ENCODE measurements around the gene NRG2.
A peak's percentile ranks its signal among the peaks of the same experiment; 100 is the strongest.

NRG2 gene

GRCh38 chr5:139960723-139961383 is 82.2 kb downstream of the NRG2 start:
- no peak for TF ChIP-seq CTCF (conservative IDR thresholded peaks at IDR 0.05; ENCODE audit: control insufficient read depth, insufficient read depth, low read depth, low read length)
- H3K4me3 ChIP-seq (ENCODE audit: control insufficient read depth, low read depth, low read length), result no peak overlapping the region
- no peak for DNase-seq (ENCODE audit: low read depth)

GRCh38 chr5:139958432-139959148 is 84.5 kb downstream of the NRG2 start:
- no peak for DNase-seq (ENCODE audit: low read depth)
- H3K4me3 ChIP-seq (ENCODE audit: control insufficient read depth, low read depth, low read length), result no peak overlapping the region

GRCh38 chr5:139956342-139956741 is 86.8 kb downstream of the NRG2 start:
- no peak for TF ChIP-seq CTCF (conservative IDR thresholded peaks at IDR 0.05; ENCODE audit: control insufficient read depth, insufficient read depth, low read depth, low read length)
- H3K4me3 ChIP-seq (ENCODE audit: control insufficient read depth, low read depth, low read length), result no peak overlapping the region
- no peak for DNase-seq (ENCODE audit: low read depth)

More at GRCh38 chr5:139958432-139959148, 84.5 kb downstream of the NRG2 start:
- no peak for TF ChIP-seq CTCF (conservative IDR thresholded peaks at IDR 0.05; ENCODE audit: control insufficient read depth, insufficient read depth, low read depth, low read length)

- no peak overlapping the region for H3K4me3 ChIP-seq (ENCODE audit: control insufficient read depth, low read depth, low read length)
- no peak for DNase-seq (ENCODE audit: low read depth)
- TF ChIP-seq CTCF (conservative IDR thresholded peaks at IDR 0.05; ENCODE audit: control insufficient read depth, insufficient read depth, low read depth, low read length), result no peak
Observed at GRCh38 chr5:139955616-139956273, 87.4 kb downstream of the NRG2 start.

- TF ChIP-seq CTCF (conservative IDR thresholded peaks at IDR 0.05; ENCODE audit: control insufficient read depth, insufficient read depth, low read depth, low read length), result no peak
- no peak overlapping the region for H3K4me3 ChIP-seq (ENCODE audit: control insufficient read depth, low read depth, low read length)
- no peak for DNase-seq (ENCODE audit: low read depth)
Observed at GRCh38 chr5:139955053-139955605, 88.0 kb downstream of the NRG2 start.

GRCh38 chr5:139954462-139954861 is 88.6 kb downstream of the NRG2 start:
- no peak for TF ChIP-seq CTCF (conservative IDR thresholded peaks at IDR 0.05; ENCODE audit: control insufficient read depth, insufficient read depth, low read depth, low read length)

More at GRCh38 chr5:139954462-139954861, 88.6 kb downstream of the NRG2 start:
- H3K4me3 ChIP-seq (ENCODE audit: control insufficient read depth, low read depth, low read length), result no peak overlapping the region
- DNase-seq (ENCODE audit: low read depth), result peak; percentile 2

All from fibroblast of mammary gland (primary cell).